MV-4-11 (cell line): ENCODE measurements around the gene NMNAT2.
"Not testable (repeated sequence)": the region's sequence is repeated elsewhere in the genome, so short reads cannot be mapped to it uniquely, and the experiment has no call there.

Experiments
- DNase-seq: peaks from one replicate; lab custom pipeline; 2025; lab: John Stamatoyannopoulos, UW

Gene NMNAT2

DNA sequence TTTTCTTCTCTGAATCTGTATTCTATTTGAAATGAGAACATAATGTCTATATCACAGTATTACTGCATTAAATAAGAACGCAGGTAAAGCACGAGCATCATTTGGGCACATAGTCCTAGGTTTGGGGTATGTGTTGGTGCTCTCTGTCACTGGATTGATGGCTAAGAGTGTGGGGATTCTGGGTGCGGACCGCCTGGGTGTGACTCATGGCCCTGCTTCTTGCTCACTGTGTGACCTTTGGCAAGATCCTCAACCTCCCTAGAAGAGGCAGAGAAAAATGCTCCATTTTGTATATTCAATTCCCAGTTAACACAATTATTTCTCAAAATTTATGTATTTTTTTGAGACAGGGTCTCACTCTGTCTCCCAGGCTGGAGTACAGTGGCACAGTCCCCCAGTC is 132.4 kb downstream of the NMNAT2 start:
- DNase-seq = no peak

DNA sequence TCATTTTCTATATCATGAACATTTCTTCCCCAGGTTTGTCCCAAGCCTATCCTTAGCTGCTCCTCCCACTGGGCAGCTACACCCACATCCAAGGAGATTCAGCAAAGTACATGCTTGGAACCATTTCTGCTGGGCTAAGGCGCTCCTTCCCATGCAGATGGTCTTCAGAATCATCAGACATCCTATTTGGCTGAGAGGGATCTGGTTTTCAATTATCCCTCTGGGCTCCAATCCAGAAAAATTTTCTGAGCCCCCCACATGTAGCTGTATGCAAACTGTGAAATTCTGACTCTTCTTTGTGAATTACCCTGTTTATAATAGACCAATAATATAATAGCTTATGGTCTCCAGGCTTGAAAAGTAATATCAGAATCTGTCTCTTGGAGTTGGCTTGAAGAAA is 132.9 kb downstream of the NMNAT2 start:
- DNase-seq = no peak

DNA sequence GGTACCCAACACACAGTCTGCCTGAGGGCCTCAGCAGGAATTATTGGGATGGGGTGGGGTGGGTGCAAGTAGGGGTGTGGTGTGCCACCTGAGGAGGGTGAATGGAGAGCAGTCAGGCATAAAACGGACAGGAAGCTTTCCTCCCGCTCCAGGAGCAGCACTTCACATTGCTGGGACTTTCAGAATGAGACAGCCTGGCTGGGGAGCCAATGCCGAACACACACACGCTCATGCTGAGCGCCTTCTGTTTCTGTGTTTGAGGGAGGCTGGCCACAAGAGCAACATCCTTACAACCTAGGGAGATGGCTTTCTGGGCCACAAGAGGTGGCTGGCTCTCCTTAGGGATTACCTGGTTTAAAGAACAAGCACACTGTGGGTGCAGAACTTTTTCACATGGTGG is 134.1 kb downstream of the NMNAT2 start:
- no peak for DNase-seq

DNA sequence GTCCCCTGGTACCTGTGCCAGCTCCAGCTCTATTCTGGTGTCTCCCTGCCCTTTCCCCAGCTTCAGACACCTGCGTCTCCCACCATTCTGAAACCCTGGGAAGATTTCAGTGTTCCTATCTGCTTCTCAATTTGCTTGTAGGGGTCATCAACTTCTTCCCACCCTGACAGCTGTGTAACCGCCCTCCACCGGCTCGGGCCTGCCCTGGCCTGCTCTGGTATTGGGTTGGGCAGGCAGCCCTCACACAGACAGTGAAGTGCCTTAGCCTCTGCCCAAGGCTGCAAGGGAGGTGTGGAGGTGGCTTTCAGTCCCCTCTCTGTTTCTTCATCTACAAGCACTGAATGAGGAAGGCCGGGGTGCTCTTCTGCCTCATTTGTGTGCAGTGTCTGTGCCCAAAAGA is 134.9 kb downstream of the NMNAT2 start:
- no peak for DNase-seq

DNA sequence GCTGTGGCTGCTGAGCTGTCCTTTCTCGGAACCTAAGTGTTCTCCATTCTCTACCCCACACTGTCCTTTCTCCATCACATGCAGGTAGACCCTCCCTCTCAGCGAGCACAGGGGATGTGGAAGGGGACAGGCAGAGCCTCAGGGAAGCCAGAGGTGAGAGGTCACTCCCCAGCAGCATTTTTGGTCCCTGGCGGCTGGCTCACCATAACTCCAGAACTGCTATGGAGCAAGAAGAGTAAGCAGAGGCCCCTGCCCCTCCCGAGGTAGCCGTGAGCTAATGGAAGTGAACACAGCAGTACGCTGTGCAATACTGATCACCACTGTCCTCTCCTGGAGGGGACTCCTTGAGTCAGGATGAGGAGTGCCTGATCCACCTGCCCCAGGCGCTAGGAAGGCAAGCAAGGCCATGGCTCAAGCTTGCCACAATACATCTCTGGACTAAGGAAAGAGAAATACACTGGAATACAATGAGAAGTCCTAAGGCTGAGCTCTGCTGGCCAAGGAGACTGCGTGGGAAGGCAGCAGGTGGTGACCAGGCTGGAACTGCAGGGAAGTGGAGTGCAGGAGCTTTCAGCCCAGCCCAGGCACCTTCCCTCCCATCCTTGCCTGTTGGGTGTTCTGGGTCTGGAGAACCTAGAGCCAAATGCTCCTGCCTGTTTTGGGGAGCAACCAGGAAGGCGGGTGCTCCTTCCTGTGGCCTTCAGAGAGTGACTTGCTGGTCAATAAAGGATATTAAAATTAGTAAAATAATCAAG is 135.9 kb downstream of the NMNAT2 start:
- no peak for DNase-seq

DNA sequence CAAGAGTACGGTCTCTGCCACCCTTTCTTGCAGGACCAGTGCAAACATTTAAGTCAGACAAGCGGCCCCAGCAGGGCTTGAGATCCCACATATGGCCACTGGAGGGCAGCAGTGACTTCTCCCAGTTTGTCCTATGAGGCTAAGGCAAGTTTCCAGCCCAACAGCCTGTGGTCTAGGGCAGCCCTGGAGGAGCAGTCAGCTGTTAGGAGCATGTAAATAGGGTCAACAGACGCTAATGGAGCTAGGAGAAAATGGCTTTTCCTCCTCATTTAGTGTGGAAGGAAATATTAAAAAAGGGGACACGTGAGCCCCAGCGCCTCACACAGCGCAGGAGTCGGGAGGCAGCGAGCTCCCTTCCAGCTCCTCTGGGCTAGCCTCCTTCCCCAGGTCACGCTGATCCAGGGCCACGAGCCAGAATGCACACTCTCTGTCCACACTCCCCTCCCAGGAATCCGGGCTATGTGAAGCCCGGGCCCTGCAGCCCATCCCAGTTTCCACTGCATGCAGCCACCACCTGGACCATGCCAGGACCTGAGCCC is 136.6 kb downstream of the NMNAT2 start:
- peak; percentile 87 for DNase-seq

DNA sequence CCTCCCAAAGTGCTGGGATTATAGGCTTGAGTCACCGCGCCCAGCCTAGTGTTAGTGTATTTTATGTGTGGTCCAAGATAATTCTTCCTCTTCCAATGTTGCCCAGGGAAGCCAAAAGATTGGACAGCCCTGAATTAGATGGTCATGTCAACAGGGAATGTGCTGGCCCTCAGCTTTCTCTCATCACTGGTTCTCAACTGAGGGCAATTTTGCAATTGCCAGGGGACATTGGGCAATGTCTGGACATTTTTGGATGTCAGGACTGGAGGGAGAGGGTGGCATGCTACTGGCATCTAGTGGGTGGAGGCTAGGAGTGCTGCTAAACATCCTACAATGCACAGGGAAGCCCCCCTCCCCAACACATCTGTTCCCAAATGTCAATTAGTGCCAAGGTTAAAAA is 137.1 kb downstream of the NMNAT2 start:
- peak; percentile 85 for DNase-seq

DNA sequence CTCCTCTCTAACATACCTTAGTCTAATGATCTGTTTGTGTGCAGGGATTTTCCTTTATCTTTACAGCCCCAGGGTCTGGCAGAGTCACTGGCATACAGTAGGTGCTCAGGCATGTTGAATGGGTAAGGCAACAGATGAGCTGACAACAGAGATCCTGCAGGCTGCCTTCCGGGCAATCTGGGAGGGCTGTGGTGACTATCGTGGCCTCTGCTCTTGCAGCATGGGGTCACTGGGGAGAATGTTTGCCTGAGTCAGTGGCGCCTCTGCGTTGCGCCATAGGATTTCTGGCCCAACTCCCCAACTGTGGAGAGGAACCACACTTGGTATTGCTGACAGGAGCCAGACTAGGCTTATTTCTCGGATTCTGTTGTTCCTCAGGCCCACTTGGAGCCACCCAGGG is 138.3 kb downstream of the NMNAT2 start:
- peak; percentile 97 for DNase-seq

DNA sequence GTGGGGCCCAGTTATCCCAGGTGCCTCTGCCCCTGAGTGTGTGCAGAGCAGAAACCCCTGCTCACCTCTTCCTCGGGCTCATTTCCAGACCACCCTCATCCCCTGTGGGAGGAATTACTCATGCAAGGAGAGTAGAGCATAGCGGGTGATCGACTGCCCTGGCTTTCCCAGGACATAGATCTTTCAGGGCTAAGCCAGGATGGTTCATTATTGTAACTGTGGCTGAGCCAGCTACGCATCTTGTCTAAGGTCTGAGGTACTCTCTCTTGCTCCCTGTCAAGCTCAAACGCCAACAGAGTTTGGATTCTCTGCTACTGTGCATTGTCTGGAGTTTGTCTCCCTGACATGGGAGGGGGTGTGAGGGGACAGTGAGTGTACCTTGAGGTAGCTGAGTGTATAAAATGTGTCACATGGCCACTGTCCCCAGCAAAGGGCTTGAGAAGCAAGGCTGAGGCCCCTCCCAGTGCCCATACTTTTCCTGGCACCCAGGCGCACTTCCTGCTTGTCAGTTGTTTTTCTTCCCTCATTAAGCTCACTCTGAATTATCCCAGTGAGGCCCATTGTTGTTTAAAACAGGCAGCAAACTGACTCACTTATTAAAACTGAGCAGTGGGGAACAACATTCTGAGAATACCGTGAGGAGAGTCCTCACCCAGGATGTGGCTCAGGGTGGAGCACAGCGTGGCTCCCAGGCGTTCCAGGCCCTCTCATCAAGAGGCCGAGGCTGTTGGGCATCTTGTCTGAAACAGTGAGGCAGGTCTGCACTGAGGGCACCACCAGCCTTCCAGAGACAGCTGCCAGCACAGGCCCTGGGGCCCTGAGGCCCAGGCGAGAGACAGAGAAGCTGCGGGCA is 139.2 kb downstream of the NMNAT2 start:
- DNase-seq = peak; percentile 51

DNA sequence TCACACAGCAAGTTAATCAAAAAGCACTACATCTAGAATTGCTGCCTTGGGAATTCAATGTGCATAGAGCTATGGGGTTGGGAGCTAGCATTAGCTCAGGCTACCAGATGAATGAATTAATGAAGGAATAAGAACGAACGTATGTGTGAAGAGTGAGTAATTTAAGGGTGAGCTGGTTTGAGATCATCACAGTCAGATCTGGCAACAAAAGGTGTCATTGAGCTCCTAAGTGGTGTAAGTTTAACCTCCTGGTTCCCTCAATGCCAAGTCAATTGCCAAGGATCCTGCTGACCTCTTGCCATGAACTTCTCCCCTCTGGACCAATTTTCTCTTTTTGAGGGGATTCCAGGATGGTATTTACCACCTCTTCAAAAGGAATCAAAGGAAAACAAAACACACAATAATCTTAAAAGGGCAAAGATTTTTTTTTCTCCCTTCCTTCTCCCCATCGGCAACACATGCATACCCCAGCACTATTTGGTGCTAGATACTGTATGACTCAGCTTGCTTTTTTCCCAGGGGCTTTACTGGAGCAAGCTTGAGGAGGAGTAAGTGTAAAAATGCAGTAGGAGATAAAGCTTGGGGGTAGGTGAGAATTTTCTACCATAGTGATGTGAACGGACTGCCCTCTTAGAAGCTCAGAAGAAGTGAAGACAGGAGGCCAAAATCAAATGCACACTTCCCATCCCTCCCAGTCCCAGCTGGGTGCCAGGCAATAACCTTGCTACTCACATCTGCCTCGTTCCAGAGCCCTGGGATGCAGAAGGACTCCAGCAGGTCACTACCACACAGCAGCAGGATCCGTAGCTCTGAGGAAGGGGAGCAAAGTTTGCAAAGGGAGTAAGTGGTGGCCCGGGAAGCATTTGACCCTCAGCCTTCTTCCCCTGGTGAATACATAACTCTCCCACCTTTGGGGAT is 140.1 kb downstream of the NMNAT2 start:
- no peak for DNase-seq

DNA sequence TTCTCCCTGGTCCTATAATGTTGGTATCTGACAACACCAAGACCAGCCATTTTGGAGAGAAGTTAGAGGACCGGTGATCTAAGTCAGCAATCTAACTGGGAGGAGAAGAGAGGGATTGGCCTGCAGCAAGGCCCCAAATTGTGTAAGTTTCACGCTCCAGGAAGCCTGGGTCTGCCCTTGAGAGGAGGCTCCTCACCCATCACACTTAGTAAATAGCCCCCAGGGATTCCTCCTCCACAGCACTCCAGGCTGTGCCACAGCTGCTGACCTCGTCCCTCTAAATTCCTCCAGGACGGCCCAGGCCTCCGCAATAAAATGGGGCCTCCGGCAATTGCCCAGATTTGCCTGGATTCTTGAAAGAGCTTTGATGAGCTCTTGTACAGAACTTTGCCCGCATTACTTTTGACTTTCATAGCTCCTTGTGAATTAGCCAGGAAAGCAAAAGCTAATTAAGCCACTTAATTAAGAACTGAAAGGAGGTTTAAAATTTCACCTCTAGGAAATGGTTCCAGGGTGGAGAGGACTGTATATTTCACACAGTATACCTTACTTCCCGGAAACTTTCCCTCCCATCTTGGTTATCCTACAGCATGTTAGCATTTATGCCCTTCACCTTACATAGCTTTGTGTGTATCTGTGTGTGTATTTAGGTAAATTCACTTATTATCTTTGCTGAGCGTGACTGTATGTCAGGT is 141.6 kb downstream of the NMNAT2 start:
- no peak for DNase-seq

DNA sequence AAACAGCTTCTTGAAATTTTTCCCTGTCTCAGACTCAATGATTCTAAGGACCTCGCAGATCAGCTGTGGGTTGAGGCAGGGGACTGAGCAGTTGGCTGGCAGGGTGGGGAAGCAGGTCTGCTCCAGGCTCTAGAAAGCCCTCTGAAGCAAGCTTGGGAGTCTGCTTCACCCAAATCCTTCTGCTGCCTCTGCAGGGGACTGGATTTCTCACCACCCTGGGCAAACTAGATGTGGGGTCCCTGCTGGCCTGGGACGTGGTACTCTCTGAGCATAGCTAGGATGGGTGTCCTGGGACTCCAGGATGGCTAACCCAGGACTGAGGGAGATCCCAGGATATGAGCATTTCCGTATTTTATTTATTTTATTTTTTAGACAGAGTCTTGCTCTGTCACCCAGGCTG is 142.9 kb downstream of the NMNAT2 start:
- no peak for DNase-seq

DNA sequence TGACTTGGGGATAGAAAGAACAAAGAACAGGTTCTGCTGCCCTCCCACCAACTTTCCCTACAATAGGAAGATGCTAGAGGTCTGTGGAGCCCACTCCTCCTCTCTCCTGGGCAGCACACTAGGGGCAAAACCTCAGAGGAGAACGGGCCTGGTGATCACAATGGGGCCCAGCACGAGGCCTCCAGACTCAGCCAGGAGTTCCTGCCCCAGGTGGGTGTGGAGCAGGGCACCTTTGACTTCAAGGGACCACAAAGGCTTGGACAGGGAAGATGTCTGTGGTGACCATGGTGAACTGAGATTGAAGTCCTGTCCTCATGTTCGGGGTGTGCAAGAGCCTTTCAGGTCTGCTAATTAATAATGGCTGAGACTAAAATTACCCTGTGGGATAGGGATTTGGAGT is 143.3 kb downstream of the NMNAT2 start:
- no peak for DNase-seq

DNA sequence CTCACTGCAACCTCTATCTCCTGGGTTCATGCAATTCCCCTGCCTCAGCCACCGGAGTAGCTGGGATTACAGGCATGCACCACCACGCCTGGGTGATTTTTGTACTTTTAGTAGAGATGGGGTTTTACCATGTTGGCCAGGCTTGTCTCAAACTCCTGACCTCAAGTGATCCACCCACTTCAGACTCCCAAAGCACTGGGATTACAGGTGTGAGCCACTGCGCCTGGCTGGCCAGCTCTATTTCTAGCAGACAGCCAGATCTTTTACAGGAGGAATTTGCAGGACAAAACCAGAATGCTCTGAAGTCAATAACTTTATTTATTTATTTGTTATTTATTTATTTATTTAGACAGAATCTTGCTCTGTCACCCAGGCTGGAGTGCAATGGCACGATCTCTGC is 144.2 kb downstream of the NMNAT2 start:
- not testable (repeated sequence) for DNase-seq

DNA sequence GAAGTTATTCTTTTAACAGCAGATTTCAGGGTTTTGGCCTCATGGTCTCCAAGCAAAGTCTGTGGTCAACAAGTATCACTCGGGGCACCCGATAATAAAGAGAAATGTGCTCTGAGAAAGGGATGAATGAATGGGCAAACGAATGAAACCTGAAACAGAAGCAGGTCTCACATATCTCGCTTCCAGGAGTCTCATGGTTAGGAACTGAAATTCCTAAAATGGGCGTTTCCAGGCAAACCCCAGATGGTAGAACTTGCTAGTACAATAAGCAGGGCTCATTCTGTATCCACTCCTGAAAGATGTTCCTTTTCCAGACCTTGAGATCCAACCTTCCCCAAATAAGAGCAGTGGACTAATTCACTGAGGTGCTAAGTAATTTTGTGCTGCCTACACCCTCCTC is 144.9 kb downstream of the NMNAT2 start:
- DNase-seq = no peak

DNA sequence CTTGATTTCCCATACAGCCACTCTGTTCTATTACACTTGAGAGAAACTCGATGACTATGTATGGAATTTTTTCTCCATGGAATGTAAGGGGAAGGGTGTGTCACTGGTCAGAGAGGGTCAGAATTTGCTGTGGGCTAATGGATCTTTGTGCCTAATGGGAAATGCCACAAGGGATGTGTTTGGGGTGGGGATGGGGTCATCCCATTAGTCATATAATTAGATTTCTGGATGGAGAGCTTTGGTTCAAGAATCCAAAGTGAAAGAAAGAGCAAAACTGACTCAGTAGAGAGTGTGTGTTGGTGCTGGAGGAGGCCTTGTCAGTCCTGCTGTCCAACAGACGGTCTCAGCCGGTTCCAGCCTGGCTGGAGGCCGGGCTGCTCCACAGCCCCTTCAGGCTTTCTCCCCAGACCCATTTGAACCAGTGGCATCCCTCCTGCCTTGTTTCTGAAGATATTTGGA is 145.8 kb downstream of the NMNAT2 start:
- DNase-seq = no peak

DNA sequence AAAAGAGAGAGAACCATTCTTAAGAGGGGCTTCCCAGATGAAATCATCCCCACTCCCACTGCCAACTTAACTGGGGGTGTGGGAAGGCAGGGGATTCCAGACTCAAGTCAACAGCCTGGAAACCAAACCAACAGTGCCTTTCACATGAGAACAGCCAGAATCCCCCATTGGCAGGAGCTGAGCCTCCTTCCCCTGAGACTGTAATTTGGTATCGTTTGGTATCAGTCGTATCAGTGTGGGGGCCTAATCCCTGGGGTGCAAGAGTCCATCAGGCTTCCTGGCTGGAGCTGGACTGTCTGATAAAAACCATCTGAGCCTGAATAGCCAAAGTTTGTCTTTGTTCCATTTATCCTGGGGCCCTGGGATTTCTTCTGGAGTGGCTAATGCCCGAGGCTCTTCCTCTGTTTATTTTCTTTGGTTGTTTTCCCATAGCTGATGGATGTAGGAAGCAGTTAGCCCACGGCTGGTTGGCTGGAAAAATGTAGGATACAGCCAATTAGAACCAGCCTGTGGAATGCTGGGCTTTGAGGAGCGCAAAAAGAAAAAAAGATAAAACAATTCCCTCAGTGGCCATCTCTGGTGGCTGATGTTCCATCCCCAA is 147.5 kb downstream of the NMNAT2 start:
- no peak for DNase-seq

DNA sequence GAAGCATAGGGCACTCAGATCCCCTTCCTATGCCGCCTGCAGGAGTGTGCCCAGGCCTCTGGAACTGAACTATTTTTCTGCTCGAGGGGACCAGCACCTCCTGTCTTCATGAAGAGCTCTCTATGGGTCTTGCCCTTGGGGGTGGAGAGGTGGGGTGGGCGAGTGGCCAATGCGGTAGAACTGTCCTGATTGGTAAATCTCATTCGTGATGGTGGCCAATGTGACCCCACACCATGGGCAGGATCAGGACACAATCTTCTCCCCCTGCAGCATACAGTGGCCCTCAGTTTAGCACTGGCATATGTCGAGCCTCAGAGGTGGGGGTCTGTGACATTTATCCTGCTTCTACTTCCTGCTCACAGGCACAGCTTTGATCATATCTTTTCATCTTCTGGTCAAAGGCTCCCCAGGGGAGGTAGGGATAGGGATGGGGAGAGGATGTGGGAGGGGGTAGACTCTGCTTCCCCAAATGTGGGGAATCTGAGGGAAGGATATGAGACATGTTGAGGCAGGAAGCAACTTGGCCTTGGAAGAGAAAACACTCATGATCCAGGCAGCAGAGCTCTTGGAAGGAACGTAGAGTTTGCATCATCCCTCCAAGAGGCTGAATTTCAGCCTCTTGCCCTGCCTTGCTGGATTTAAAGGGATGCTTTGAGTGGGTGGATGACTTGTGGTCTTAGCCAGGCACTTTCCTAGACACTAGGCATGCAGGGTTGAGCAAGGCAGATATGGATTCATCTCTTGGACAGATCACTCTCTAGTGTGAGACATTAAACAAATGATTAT is 150.3 kb downstream of the NMNAT2 start:
- peak; percentile 13 for DNase-seq

DNA sequence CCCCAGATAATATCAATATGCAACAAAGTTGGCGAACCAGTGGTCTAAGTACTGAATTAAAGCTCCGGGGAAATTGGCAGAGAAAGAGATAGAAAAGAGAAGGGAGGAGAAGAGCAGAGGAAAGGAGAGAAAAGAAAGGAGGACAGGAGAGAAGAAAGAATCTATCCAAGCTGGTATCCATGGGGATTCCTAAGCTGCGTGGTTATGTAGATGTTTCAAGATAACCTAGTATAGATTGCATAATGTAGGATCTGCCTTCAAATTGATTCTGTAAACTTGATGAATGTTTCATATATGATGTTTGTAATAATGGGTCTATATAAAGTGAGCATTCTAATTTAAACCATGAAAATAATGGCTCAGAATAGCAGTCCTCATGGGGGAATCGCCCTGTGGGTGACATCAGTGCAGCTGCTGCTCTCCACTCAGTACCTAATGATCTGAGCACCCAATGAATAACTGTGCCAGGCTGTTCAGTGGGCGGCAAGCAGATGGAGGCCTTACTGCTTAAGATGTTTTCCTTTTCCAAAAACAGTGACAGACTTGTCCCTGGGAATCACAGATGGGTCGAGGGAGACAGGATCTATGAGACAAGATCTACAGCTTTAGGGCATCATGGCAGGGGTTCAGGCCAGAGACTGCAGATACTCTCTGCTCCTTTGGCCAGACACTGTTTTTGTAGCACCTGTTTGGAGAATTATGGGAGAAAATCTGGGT is 154.1 kb downstream of the NMNAT2 start:
- DNase-seq = no peak
